SW 1271 (cell line): ENCODE measurements around the gene GRAP.

Source experiments
- DNase-seq, 2 experiments: peaks; one replicate each; lab custom pipeline; 2025; lab: John Stamatoyannopoulos, UW

The GRAP gene

GRCh38 chr17:19002805-19003542 is 43.8 kb downstream of the GRAP start:
- DNase-seq: no peak

GRCh38 chr17:19001907-19002590 is 44.7 kb downstream of the GRAP start:
- DNase-seq: no peak

GRCh38 chr17:19000531-19001325 is 46.0 kb downstream of the GRAP start:
- no peak for DNase-seq

- no peak for DNase-seq
These were observed 46.8 kb downstream of the GRAP start for GRCh38 chr17:18999911-19000310.

- no peak for DNase-seq
These were observed 47.4 kb downstream of the GRAP start for GRCh38 chr17:18999394-18999793.

- no peak for DNase-seq
These were observed 49.0 kb downstream of the GRAP start for GRCh38 chr17:18997650-18998196.

GRCh38 chr17:18996458-18996857 is 50.3 kb downstream of the GRAP start:
- DNase-seq: no peak

GRCh38 chr17:18995220-18995619 is 51.5 kb downstream of the GRAP start:
- DNase-seq: no peak

- no peak for DNase-seq
These were observed 52.1 kb downstream of the GRAP start for GRCh38 chr17:18994631-18995030.

- no peak for DNase-seq
These were observed 52.7 kb downstream of the GRAP start for GRCh38 chr17:18993905-18994526.

GRCh38 chr17:18992454-18993130 is 54.2 kb downstream of the GRAP start:
- no peak for DNase-seq

- no peak for DNase-seq
These were observed 55.0 kb downstream of the GRAP start for GRCh38 chr17:18991531-18992315.

- DNase-seq: no peak
These were observed 56.4 kb downstream of the GRAP start for GRCh38 chr17:18990331-18990730.

GRCh38 chr17:18988546-18989173 is 58.1 kb downstream of the GRAP start:
- DNase-seq: no peak

- no peak for DNase-seq
These were observed 58.8 kb downstream of the GRAP start for GRCh38 chr17:18987862-18988545.

GRCh38 chr17:18987230-18987610 is 59.5 kb downstream of the GRAP start:
- DNase-seq: no peak

- no peak for DNase-seq
These were observed 60.1 kb downstream of the GRAP start for GRCh38 chr17:18986541-18987229.

- no peak for DNase-seq
These were observed 61.3 kb downstream of the GRAP start for GRCh38 chr17:18985475-18985874.
